T-helper 22 cell (primary cell): ENCODE results near the gene ERGIC1.
"Not testable (repeated sequence)": the region's sequence is repeated elsewhere in the genome, so short reads cannot be mapped to it uniquely, and the experiment has no call there.

ENCODE experiments used
- DNase-seq: peaks from one replicate; pipeline ENCODE4 v3.0.0-alpha.2; 2020; ENCODE audit warnings: low read depth

Gene ERGIC1, protein sequence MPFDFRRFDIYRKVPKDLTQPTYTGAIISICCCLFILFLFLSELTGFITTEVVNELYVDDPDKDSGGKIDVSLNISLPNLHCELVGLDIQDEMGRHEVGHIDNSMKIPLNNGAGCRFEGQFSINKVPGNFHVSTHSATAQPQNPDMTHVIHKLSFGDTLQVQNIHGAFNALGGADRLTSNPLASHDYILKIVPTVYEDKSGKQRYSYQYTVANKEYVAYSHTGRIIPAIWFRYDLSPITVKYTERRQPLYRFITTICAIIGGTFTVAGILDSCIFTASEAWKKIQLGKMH

GRCh38 chr5:172833686-172834414 lies at the start of gene ERGIC1:
ERGIC1 (plus strand) TSS chr5:172834251; CDS start chr5:172834414, 163 bp downstream.
- DNase-seq = peak; percentile 58

GRCh38 chr5:172785429-172786088 lies 48.5 kb upstream of the ERGIC1 start:
- no peak for DNase-seq

- DNase-seq = no peak
Measured at GRCh38 chr5:172786736-172787462, 47.2 kb upstream of the ERGIC1 start.

DNA sequence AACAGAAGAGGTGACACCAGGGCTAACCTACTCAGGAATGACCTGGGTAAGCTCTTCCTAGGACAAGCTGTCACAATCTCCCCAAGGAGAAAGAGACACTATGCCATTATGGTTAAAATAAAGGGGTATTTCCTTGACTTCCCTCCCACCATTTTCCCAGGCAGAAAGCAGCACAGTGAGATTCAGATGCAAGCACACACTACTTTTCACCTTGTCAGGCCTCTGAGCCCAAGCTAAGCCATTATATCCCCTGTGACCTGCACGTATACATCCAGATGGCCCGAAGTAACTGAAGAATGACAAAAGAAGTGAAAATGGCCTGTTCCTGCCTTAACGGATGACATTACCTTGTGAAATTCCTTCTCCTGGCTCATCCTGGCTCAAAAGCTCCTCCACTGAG lies 46.5 kb upstream of the ERGIC1 start:
- DNase-seq = not testable (repeated sequence)

DNA sequence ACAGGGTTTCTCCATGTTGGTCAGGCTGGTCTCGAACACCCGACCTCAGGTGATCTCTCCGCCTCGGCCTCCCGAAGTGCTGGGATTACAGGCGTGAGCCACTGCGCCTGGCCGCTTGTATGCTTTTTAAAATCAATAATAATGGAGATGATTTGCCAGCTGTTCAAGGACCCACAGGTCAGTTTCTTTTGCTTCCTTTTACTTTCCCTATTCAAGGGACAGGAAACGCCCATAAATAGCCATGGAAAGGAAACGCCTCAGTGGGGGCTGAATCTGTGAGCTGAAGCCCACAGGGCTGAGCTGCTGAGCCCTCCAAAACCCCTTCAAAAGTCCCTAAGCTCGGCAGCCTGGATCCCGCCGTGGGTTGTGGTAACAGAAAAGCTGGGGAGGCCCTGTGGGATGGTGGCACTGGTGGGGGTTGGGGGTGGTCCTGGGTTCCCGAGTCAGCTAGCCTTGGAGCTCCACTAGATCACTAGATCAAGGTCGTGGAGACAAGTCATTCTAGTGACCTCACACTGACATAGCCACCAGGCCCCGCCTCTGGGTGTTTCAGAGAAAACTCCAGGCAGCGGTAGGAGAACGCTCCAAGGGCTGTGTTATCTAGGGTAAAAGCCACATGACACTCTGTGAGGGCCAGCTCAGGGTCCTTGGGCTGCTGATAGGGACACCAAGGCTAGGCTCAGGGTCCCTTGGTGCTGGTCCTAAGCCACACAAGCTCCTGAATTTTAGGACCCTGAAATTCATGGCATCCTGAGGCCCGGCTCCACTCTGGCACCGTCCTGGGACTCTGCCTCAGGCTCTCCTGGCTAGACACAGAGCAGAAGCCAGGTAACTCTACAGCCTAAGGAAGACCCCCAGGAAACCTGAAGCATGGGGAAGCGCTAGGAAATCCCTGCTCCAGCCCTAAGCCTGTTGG lies 45.0 kb upstream of the ERGIC1 start:
- DNase-seq = no peak

DNA sequence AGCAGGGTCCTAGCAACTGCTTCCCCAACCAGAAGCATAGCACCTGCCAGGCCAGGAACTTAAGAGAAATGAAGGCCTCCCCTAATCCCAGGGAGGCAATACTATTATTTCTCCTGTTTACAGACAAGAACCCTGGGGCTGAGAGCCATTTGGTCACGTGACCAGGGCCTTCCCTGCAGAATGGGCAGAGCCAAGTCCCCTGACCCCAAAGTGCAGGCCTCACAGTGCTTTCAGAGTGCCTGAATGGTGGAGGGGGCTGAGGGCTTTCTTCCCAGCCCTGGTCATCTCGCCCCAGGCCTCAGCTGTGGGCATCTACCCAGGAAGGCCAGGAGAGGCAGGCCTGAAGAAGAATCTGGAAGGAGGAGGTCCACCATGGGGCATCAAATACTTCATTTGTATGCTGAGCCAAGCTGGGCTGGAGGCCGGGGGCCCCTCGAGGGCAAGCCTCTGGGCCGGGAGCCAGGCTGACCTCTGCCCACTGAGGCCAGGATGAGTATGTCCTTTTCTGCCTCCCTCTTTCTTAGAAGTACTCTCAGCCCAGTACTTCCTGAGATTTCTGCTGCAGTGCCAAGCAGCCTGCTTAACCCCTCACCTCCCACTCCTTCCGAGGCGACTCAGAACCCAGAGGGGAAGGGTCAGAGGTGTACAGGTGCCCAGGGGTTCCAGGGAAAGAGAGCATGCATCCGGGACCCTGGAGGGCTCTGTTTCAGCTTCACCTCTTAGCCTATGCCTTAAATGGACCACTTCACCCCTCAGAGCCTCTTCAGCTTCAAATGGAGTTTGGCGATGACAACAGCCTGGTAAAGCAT lies 44.2 kb upstream of the ERGIC1 start:
- DNase-seq = no peak

- no peak for DNase-seq
Measured at GRCh38 chr5:172790496-172790889, 43.6 kb upstream of the ERGIC1 start.

DNA sequence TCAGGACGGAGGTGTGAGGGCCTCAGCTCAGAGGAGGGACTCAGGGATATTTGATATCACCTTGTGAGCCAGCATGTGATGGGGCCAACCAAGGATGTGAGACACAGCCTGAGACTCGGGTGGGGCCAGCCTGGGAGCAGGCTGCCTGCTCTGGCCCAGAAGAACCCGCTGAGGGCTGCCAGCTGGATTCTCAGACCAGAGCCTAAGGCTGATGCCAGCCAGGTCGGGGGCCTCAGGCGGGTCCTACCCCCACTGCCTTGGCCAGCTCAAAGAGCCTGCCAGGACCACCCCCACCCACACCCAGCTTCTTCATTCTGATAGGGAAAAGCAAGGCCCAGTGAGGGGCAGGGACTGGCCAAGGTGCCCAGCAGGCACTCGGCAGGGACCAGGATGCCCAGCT lies 42.8 kb upstream of the ERGIC1 start:
- DNase-seq = no peak

- DNase-seq = no peak
Measured at GRCh38 chr5:172791726-172792445, 42.2 kb upstream of the ERGIC1 start.

- DNase-seq = no peak
Measured at GRCh38 chr5:172792701-172793570, 41.1 kb upstream of the ERGIC1 start.

DNA sequence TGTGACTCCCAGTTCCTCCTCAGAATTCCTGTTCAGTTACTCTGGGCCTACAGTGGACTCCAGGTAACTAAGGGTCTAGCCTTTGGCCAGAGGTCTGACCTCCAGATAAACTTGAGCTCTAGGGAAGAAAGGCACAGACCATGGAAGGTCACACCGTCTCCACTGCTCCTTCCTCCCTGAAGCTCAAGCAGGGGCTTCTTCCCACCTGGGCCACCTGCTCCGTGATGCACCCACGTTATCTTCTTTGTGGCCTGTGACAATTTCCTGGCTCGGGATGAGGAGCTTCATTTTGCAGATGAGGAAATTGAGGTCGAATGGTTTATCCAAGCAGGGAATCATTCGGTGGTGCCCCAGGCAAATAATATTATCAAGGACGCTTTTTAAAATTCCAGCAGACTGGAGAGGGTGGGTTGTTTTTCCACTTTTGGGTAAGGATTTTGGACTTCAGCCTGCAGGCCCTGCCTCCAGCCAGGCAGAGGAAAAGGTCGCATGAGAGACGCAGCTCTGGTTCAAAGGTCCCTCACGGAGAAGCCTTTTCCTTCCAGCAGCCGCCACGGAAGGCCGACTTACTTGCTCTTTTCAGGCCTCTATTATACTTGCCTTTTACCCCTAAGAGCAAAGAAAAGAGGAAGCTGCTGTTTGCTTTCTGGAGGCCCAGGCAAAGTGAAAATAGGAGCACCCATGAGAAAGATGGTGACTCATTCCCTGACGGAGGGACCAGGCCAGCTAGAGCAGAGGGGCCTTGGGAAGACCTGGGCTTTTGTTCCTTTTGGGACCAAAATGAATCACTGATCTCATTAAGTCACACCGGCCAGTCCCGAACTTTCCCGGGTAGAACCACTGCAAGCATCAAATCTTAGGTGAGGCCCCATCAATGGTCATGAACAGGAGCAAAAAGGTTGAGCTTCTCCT lies 40.2 kb upstream of the ERGIC1 start:
- no peak for DNase-seq

DNA sequence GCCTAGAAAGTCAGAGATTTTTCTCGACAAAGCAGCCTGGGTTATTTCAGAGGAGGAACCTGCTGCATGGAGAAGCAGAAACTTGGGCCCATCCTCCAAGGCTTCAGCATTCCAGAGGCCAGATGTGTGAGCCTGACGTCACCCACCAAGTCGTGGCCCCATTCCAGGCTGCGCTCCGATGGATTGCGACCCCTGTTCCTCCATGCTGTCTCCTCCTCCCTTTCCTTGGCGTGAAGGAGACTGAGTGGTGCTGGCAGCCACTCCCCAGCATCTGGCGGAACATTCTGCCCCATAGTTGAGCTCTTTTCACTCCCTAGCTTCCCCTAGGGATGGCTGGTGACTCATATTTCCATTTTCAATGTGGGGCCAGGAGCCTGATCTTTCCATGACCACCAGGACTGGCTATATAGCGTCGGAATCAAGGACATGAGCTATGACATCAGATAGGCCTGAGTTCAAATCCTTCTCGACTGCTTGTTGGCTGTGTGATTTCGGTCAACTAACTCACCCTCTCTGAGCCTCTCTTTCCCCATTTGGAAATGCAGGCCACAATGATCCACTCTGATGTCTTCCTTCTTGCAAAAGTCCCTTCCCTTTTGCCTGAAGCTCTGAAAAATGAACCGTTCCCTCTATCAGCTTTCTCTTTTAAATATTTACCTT lies 38.6 kb upstream of the ERGIC1 start:
- DNase-seq = no peak

- DNase-seq = no peak
Measured at GRCh38 chr5:172796306-172796705, 37.7 kb upstream of the ERGIC1 start.

DNA sequence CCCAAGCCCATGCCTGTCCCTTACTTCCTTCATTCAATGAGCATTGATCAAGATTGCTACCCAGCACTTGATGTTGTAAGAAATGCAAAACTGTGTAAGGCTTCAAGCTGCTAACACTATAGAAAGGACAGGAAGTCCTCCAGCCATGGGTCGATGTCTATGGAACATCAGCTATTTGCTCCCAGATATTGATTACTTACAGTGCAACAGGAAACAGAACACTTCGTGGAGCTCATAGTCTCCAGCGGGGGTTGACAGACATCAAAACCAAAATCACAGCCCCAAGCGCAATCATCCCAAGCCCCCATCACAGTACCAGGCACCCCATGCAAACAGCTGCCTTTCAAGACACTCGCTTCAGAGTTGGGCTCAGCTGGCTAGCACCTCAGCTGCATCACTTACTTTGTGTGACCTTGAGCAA lies 36.3 kb upstream of the ERGIC1 start:
- no peak for DNase-seq

DNA sequence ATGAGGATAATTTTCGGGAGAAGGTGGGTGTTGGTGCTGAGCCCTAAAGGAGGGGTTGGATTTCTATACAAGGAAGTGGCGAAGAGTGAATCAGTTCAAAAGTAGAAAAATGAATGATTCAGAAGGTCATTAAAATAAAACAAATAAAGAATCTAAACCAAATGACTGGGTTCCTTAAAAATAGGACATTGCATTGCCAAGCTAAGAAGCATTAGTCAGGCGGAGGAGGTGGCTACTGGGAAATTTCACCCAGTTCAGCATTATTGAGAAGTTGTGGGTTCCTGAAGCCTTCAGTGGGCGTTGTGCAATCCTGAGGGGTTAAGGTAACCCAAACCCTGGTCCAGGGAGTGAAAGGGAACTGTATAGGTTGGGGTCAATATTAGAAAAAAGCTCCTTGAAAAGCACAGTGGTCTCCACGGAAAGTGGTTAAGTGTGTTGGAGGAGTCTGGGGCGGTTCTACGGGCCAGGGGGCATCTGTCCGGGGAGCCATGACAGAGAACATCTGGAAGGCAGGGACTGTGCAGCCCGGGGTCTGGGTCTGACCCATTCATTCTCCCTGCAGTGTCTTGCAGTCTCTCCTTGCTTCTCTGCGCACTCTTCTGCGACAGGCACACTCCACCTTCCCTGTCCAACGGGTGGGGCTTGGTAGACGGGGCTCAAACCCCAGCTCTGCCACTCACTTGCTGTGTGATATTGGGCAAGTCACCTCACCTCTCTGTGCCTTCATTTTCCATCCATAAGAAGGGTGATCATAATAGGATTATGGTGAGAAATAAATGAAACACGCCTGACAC lies 35.4 kb upstream of the ERGIC1 start:
- no peak for DNase-seq

DNA sequence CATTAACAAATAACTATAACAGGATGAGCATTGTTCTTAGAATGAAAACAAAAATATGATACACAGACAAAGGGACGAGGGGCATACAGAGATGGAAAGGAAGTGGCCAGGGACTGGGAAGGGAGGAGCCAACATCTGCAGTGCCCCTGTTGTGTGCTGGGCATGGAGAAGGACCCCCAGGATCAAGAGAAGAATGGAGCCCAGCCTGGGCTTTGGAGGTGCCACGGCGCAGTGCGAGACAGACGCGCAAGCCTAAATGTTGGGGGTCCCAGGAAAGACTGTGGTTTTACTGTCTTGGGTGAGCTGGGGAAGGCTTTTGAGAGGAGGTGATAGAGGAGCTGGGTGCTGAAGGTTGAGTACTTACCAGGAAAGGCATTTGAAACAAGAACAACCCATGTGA lies 34.6 kb upstream of the ERGIC1 start:
- DNase-seq = no peak
